Stimulated activated CD4-positive, alpha-beta T cell treated with anti-CD3 and anti-CD28 coated beads, Interleukin-2, amount 100 ng/mL, for 4 hours (primary cell): Measurements from ENCODE around the gene LMO4.

Source experiments
- DNase-seq: peaks from one replicate; pipeline ENCODE4 v3.0.0-alpha.2; 2020; ENCODE audit warnings: low read depth

The LMO4 gene

DNA sequence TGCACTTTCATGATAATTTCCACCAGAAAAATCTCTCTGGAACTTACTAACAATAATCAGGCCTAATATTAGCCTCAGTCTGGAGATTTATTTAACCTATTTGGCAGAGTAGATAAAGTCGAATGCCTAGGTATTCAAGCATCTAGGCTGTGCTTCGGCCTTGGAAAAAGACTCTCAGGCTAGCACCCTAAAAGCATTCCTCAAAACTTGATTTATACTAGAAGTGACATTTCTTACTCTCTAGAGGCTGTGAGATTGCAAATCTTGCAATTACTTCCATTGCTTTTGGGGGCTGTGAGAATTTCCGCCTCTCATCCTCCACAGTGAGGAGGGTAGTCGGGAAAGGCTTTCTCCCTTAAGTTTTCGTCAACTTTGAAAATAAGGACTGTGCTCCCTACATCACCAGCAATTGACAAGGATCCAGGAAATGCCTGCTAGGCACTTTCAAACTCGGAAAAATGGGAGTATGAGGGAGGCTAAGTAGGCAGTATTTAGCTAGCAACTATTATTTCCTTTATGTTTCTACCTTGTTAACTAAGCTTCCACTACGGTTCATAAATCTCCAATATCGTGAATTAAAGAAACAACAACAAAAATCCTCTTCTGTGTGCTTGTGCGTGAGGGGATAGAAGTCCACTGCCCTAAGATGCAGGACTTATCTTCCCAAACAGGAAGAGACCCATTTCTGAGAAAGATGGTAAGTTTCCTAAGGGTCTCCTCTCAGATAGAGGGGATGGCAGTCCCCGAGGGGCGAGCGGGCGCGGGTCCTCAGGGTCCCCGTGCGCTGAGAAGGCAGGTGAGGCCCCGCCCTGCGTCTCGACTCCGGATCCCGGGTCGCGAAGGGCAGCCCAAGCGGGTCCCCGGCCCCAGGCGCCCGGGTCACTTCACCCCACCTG, 1.1 kb upstream of the LMO4 start:
- no peak for DNase-seq

- DNase-seq, result no peak
These were observed 408 bp downstream of the LMO4 start for GRCh38 chr1:87329051-87329525.

- DNase-seq, result no peak
These were observed 911 bp downstream of the LMO4 start for GRCh38 chr1:87329526-87330056.

- no peak for DNase-seq
These were observed 1.6 kb downstream of the LMO4 start for GRCh38 chr1:87330057-87330884.

DNA sequence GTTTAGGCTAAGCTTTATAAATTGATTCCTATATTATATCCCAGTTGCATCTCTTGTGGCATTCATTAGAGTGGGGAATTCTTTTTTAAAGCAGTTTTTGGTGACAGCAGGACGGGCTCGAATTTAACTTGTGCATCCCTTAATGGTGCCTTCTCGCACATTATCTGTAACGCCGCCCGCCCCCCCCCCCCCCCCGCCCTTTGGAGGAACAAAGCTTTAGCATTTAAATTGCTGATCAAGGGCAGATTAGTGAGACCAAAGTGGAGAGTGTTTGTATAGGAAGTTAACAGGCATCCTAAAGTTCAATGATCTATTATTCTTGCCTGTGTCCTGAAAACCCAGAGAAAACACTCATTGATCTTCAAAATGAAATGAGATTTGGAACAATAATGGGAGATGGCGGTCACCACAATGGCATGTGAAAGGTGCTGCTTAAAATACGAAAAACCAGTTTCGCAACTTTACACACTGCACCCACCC, 2.2 kb downstream of the LMO4 start:
- no peak for DNase-seq

DNA sequence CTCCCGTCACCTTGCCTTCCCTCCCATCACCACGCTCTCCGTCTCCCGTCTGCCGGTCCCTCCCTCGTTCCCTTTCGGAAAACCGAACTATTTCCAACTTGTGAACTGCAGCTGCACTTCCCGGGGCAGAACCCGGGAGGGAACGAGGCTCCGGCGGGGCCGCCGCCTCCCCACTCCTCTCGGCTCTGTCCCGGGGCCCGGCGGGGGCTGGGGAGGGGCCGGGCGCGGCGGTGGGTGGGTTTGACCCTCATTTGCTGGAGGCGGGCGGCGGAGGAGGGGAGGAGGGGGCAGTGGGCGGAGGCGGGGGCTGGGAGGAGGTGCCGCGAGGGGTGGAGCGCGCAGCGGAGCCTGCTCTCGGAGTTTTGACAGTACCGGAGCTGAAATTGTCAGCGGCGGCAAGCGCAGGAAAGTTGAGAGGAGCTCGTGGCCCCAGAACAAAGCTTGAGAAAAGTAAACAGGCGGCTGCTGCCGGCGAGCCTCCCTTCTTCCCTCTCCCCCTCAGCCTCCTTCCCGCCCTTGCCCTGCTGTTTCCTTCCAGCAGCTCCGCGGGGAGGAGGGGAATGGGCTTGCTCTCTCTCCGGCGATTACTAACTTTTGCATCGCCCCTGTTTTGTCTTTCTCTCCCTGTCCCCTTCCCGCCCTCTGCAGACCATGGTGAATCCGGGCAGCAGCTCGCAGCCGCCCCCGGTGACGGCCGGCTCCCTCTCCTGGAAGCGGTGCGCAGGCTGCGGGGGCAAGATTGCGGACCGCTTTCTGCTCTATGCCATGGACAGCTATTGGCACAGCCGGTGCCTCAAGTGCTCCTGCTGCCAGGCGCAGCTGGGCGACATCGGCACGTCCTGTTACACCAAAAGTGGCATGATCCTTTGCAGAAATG, 2.9 kb downstream of the LMO4 start:
- peak; percentile 42 for DNase-seq

GRCh38 chr1:87333692-87334347, 5.1 kb downstream of the LMO4 start:
- no peak for DNase-seq

DNA sequence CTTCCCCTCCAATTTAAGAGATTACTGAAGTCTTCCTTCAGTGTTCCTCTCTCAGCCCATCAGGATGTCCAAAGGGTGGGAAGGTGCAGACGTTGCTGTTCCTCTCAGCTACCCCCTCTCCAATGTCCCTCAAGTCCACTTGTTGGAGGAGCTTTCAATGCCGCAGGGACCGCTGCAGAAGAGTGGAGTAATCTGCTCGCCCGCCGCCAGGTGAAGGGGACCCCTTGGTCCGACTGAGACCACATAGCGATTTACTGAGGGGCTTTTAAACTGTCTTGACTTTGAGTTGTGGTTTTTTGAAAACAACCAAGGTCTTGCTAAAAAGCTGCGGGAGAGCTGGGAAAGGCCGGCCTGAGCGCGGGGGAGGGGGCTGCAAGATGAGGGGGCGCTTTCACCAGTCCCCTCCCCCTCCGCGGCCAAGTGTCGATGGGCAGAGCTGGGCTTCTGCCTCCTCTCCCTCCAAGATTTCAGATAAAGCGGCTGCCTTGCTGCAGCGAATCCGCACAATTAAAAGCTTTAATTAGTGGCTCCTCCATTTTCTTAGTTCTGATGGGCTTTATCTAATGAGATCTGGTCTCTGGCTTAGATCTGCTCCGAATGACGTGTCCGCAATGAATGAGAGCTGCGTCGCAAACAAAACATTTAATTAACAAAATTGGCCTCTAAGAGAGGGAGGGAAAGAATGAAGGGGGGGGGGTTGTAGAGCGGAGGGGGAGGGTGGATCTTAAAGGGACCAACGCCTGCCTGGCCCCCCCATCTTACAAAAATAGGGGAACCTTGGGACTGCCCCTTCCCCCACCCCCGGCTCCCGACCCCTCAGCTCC, 5.9 kb downstream of the LMO4 start:
- DNase-seq, result peak; percentile 6

GRCh38 chr1:87335175-87335884, 6.7 kb downstream of the LMO4 start:
- peak; percentile 42 for DNase-seq

- no peak for DNase-seq
These were observed 8.0 kb downstream of the LMO4 start for GRCh38 chr1:87336623-87337067.

DNA sequence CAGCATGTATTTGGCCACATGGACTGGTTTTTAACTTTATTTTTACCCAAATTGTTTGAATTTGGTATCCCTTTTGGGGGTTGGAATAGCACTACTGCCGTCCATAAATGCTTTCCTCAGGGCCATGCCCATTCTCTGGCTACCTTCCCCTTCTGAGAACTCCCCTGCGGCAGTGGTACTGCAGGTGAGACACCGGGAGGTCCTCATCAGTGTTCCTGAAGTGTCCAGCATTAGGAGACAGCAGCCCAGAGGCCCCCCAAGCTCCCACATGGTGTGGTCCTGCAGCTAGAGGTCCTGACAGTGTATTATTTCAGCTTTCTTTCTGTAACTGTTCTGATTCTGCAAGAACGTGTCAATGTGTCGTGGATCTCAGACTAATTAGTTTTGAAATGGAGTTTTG, 8.9 kb downstream of the LMO4 start:
- DNase-seq, result no peak

DNA sequence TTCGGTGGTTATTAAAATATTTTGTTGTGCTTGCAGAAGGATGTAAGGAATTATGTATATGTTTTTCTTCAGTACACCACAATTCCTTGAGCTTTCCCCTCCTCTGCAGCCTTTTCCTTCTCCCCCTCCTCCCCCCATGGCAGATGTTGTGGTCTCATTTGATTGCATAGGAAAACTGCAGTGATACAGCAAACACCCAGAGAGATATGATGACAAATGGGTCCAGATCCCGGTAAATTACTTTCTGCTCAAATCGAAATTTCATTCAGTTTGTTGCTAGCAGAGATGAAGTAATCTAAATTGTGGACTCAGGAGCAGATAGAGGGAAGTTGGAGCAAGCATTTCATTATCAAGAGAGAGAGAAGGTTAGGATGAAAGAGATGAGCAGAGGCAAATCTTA, 9.9 kb downstream of the LMO4 start:
- DNase-seq, result no peak

DNA sequence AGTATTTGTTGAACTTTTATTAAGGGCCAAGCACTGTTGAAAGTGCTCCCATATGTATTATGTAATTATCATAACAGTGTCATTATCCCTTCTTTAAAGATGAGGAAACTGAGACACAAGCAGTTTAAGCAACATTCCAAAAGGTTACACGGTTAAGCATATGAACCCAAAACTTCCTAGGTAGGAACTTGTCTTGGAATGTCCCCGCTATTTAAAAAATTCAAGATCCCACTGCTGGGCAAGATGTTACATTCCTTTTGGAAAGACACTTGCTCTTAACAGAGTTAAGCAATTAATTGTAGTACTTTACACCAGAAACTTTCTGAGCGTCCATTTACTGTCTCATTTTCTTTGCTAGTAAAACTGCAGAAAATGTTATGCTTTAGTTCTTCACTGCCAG, 15.6 kb downstream of the LMO4 start:
- DNase-seq, result no peak

- no peak for DNase-seq
These were observed 17.6 kb downstream of the LMO4 start for GRCh38 chr1:87346130-87346814.

- DNase-seq, result no peak
These were observed 19.8 kb downstream of the LMO4 start for GRCh38 chr1:87348341-87349019.

DNA sequence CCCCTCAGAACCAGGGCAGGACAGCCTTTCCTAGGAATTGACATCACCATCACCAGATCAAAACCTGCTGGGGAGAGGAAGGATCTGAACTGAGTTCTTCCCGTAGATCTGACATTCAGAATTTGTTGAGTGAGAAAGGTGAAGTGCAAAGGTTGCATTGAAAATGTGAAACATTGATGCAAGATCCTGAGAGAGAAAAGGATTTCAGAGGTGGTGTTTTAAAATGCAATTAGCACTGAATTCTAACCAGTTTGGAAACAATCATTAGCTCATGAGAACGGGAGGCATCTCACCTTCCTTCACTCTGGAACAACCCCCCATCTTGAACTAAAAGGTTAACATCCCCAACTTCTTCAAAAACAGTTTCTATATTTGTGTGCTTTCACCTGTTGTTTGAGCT, 20.4 kb downstream of the LMO4 start:
- DNase-seq, result no peak

GRCh38 chr1:87355894-87356293, 27.2 kb downstream of the LMO4 start:
- no peak for DNase-seq

DNA sequence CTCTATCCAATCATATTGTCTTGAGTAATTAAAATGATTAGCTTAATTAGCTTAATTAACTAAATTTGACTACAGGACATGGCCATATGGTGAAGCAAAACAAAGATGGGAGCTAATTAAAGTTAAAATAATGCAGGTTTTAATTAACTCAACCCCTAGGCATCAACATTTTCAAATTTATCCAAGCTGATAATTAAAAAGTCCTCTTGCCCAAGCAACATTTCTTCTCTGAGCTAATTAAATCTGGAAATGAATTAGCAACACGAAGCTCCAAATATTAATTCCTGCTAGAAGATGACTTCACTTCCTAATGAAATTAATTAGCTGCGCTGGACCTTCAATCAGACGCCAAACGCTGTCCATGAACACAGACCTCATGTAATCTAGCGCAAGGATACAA, 27.9 kb downstream of the LMO4 start:
- DNase-seq, result no peak
